ENCODE measurements around the gene CNIH2.
"Not testable (repeated sequence)": the region's sequence is repeated elsewhere in the genome, so short reads cannot be mapped to it uniquely, and the experiment has no call there.

Gene CNIH2

DNA sequence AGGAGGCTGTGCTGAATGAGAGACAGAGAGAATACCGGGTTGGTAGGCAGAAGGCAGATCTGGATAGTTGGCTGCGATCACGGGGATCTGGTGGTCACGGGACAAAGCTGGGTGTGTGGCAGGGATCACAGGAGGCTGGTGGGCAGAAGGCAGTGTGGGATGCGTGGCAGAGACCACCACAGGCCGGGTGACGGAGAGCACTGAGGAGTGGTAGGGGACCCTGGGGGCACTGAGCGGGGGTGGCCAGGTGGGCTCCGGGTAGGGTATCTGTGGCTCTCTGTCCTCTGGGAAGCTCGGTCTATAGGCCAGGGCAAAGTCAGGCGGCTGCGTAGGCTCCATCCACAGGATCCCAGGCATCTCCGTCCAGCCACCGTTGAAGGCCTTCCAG lies 37.5 kb downstream of the CNIH2 start:
- DNase-seq (ENCODE audit: low read depth) = no peak

DNA sequence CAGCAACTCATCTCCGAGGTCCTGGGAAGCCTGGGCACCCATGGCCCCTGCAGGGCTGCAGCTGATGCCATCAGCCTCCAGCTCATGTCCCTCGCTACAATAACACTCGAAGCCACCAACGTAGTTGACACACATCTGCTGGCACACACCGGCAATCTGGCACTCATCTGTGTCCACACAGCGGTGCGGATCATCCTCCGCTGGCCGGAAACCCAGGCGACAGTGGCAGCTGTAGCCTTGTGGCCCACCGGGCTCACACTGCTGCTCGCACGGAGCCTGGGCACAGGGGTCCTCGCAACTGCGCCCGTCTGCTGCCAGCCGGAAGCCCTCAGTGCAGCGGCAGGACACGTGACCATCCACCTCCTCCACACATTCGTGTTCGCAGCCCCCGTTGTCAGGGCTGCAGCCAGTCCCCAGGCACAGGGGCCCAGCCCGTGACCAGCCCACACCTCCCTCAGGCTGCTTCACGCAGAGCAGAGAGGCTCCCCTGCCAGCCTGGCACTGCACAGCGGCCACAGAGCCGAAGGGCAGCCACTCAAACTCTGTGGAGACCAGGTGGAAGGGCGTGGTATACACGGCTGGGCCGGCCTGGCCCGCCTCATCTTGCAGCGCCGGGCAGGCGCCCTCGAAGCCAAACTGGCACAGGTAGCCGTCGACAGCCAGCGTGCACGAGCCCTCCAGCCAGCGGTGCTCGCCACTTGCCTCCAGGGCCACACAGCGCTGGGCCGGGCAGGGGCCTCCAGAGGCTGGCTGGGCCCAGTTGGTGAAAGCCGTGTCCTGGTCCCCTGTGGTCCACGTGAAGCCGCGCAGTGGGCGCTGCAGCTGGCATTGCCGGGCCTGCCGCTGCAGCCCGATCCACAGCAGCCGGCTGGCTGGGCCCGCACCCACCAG lies 38.2 kb downstream of the CNIH2 start:
- no peak for DNase-seq (ENCODE audit: low read depth)

DNA sequence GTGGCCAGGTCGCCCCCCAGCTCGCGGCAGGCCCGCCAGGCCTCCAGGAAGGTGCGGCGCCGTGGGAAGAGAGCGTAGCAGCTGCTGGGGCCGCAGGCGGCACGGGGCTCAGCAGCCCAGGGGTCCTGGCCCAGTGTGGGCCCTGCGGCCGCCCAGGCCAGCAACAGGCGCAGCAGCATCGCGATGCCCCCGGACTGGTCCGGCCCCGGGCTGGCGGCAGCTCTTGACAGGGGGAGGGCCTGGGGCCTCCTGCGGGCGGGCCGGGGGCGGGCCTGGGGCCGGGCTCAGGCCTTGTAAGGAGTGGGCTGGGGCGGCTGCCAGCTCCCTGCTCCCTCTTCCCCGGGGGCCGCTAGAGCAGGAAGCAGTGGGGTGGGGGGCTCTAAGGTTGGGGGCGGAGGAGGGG lies 38.9 kb downstream of the CNIH2 start, which contains the start of gene CD248:
TSS of gene CD248 (minus strand) at position 196 of the 403 bp plus-strand sequence. CDS start at position 179, 17 bp downstream.
- DNase-seq (ENCODE audit: low read depth) = no peak

DNA sequence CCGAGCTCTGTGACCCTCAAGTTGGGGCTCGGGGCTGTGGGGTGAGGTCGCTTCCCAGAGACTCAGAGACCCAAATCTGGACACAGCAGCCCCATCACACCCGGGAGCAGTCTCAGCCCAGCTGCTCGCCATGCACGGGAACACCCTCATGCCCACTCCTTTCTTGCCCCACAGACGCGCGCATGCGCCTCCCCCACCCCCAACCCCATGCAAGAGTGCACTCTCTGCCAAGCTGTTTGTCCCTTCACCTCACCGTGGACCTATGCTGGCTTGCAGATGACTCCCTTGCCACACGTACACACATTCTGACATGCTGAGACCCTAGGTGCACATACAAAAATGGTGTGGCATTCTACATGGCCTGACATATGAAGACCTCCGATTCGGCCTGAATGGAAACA lies 39.3 kb downstream of the CNIH2 start:
- DNase-seq (ENCODE audit: low read depth) = no peak

DNA sequence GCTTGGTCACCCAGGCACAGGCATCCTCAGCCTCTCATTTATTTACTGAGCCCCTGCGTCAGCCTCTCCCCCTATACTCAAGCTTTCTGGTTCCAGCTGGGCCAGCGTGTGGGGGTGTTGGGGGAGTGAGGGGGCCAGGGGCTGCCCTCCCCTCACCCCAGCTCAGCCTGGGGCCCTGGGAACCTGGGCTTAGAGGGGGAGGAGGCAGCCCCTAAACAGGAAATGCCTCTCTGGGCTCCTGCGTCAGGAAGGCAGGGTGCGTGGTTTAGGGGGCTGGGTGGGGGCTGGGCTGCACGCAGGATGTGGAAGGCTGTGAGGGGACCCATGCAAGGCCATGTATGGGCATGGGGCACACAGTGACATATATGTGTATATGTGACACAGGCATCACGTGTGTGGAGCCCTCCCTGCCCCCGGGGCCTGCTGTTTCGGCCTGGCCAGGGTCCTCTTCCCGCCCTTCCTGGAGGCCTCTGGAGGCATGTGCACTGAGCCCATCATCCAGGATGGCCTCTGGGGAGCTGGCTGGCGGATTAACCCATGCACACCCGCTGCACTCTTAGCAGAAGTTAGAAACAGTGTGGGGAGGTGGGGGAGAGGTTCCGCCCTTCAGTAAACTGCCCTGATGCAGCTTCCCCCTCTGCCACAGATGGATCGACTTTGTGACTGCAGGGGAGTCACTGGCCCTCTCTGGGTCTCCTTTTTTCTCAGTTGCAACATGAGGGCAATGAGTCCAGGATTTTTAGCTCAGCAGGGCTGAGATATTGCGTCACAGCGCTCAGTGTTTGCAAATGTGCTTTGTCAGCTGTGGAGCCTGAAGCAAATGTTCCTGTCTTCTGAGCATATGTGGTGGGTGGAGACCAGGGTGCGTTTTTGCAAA lies 40.0 kb downstream of the CNIH2 start:
- no peak for DNase-seq (ENCODE audit: low read depth)

DNA sequence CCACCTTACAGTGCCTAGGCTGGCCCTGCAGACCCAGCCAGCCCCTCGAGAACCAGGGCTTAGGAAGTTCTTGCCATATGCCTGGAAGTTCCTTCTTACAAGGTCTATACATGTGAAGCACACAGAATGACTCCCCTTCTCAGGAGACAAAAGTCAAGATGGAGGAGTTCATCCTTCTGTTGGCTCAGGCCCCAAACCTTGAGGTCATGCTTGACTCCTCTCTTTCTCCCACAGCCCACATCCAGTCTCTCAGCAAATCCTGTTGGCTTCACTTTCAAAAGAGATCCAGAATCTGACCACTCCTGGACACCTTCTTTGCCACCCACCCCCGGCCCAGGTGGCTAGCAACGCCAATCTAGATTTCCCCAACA lies 40.6 kb downstream of the CNIH2 start:
- no peak for DNase-seq (ENCODE audit: low read depth)

DNA sequence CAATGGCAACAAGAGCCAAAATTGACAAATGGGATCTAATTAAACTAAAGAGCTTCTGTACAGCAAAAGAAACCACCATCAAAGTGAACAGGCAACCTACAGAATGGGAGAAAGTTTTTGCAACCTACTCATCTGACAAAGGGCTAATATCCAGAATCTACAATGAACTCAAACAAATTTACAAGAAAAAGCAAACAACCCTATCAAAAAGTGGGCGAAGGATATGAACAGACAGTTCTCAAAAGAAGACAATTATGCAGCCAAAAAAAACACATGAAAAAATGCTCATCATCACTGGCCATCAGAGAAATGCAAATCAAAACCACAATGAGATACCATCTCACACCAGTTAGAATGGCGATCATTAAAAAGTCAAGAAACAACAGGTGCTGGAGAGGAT lies 42.3 kb downstream of the CNIH2 start:
- not testable (repeated sequence) for DNase-seq (ENCODE audit: low read depth)

DNA sequence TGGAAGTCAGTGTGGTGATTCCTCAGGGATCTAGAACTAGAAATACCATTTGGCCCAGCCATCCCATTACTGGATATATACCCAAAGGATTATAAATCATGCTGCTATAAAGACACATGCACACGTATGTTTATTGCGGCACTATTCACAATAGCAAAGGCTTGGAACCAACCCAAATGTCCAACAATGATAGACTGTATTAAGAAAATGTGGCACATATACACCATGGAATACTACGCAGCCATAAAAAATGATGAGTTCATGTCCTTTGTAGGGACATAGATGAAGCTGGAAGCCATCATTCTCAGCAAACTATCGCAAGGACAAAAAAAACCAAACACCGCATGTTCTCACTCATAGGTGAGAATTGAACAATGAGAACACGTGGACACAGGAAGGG lies 42.8 kb downstream of the CNIH2 start:
- not testable (repeated sequence) for DNase-seq (ENCODE audit: low read depth)

DNA sequence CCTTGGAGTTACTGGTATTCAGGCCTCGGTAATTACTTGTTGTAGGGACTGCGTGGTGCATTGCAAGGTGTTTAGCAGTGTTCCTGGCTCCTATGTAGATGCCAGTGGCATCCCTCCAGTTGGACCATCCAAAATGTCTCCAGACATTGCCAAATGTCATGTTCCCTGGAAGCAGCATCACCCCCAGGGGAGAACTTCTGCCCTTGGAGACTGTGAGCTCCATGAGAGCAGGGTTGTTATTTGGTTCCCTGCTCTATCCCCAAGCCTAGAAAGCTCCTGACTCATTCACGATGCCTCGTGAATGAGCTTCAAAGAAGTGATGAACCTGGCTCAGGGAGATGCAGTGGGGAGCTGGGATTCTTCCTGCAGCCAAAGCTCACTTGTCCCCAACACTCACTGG lies 43.6 kb downstream of the CNIH2 start:
- no peak for DNase-seq (ENCODE audit: low read depth)

DNA sequence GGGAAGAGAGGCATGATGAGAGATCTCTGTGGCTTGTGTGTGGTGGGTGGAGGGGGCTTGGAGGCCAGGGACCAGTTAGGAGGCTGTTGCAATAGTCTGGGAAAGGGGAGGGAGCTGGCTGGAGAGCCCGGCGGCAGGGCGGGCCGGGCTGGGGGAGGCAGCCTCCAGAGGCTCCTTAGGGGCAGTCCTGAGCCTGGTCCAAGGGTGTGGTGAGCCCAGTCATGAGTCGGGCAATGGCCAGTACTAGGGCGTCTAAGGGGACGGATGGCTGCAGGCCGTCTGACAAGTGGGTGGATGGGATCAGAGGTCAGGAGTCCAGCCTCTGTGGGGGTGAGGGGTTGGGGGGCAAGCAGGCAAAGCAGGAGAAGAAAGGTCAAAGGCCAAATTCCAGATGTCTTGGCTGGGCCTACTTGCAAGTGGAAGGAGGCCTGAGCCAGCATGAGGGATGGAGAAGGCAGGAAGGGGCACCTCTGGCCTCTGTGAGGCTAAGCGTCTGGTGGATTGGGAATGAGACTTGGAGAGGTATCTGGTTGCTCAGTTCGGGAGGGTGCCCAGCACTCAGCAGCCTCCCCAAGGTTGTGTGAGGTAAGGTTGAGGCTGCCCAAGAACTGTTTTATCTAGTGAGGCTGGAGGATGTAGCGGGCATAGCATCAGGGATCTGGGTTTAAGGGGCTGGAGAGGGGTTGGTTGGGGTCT lies 44.9 kb downstream of the CNIH2 start:
- DNase-seq (ENCODE audit: low read depth) = no peak

DNA sequence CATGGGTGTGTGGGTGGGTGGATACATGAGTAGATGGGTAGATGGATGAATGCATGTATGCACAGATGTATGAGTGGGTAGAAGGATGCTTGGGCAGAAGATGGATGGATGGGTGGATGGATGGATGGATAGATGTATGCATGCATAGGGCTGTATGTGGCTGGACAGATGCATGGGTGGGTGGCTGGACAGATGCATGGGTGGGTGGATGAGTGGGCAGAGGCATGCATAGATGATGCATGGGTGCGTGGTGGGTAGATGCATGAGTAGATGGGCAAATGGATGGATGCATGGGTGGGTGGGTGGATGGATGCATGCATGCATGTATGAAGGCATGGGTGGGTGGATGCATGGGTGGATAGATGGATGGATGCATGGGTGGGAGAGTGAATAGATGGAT lies 45.7 kb downstream of the CNIH2 start:
- DNase-seq (ENCODE audit: low read depth) = no peak

DNA sequence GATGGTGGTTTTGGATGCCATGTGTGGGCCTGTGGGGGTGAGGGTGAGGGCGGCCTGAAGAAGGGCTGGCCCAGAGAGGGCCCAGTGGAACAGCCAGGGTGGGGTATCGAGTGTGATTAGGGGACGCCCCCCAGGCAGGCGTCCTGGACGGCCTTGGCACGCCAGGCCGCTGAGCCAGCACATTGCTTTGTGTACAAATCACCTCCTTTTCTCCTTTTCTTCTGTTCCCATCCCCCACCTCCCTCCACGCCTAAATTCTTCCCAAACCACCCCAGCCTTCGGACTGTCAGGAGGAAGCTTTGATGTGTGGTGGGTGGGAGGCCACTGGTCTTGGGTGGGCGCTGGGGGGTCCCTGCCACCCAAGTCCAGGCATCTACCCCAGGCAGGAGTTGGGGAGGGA lies 46.7 kb downstream of the CNIH2 start:
- no peak for DNase-seq (ENCODE audit: low read depth)

DNA sequence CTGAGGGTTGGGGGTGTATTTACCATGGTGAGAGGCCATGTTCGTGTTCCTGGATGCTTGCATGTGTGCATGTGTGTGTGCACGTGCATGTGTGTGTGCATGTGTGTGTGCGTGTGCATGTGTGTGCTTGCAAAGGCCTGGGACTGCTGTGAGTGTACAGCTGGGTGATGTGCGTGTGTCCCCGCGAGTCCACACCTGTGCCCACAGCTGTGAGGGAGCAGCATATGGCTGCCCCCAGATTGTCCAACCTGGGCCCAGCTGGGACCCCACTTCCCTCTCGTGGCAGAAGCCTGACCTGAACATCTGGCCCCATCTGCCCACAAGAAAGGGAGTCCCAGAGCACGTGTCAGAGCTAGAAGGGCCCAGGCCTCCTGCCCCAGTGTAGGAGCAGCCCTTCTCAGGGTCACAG lies 47.3 kb downstream of the CNIH2 start:
- DNase-seq (ENCODE audit: low read depth) = no peak

DNA sequence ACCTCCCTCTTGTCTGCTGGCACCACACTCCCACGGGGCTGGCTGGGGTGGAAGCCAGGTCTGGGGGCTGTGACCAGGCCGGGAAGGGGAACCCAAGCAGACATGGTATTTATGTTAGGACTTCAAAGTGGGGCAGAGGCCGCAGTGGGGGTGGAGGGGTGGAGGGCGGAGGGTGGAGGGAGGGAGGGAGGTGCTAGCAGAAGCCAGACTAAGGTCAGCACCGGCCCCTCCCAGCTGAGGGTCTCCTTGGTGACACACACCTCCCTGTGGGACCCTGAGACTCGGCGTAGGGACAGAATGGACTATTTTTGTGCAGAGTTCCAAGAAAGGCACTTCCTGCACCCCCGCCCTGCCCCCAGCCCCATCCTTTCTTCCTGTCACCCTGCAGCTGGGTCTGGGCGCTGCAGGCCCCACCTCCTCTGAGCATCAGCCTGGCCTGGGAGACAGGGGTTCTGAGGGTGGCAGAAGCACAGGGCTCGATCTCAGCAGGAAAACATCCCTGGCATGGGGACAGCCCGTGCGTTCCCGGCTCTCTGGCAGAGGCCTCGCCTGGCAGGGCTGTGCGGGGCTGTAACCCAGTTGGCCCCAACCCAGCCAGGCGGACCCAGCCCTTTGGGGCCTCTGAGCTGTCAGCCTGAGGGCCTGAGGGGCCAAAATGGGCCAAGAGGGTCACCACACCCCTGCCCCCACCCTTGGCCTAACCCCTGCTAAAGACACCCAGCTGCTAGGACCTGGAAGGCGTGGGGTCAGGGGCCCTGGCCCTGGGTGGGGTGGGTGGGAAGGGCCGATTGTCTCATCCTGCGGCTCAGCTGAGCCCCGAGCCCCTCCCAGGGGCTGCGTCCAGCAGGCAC lies 48.5 kb downstream of the CNIH2 start:
- no peak for DNase-seq (ENCODE audit: low read depth)

DNA sequence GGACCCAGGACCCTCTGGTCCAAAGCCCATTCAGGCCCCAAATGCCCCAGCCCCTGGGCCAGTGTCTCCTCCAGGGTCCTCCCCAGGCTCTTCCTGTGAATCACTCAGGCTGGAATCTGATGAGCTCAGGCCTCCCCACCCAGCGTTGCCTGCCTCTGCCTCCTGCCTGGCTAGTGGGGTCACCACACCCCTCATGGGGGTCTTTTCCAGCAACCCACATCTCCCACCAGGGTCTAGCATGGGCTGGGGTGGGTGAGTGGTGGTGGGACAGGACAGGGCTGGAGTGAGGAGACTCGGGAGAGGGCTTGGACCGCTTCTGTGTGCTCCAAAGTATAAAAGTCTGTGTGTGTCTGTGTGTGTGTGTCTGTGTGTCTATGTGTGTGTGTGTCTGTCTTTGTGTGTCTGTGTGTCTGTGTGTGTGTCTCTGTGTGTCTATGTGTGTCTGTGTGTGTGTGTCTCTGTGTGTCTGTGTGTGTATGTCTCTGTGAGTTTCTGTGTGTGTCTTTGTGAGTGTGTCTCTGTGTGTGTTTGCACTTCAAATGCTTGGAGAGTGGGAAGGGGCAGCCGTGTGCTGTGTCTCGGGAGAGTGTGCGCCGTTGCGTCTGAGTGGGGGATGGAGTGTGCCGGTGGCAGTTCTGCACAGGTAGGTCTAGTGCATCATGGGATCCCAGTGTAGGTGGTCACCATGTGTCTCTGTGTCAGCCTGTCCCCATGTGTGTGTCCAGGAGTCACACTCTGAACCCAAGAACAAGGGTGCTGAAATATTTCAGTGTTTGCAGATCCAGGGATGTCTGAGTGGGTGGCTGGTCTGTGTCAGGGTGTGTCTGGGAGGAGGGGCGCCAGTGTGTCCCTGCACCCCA lies 49.4 kb downstream of the CNIH2 start:
- DNase-seq (ENCODE audit: low read depth) = no peak

DNA sequence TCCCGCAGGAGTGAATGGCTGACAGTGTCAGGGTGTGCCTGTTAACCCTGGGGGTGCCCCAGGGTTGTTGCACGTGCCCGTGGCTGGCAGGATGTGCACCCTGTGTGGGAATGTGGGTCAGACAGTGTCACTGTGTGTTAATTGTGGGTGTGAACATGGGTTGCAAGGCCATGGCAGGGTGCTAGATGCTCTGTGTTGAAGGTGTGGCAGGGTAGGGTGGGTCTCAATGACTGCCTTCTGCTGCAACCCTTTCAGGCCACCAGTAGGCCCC lies 50.0 kb downstream of the CNIH2 start:
- no peak for DNase-seq (ENCODE audit: low read depth)

DNA sequence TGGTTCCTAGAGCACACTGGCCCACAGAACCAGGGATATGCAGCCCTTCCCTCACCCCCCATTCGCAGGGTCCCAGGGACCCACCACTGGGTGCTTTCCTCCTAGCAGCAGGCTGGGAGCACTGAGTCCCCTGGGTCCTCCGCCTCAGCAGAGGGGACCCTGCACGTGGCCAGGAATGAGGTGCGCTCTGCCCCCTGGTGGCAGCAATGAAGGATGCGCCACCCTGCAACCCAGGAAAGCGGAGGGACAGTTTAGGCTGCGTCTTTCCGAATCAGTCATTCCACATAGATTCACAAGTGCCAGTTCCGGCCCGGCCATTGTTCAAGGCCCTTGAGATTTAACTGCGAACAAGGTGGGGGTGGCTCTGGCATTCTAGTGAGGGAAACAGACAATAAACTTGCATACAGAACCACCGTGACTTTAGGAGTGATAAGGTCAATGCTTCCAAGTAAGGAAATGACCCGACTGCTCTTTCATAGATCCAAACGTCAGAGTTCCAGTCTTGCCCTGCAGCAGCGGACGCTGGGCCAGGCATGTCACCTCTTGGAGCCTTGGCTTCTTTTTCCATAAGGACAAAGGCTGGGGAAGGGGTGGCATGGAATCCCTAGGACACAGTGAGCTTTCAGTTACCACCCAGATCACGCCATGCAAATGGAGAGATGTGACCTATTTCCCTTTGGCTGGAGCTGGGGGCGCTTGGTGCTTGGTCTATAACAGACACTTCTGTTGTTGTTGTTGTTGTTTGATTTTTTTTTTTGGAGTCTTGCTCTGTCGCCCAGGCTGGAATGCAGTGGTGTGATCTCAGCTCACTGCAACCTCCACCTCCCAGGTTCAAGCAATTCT lies 50.5 kb downstream of the CNIH2 start:
- DNase-seq (ENCODE audit: low read depth) = peak; percentile 67

DNA sequence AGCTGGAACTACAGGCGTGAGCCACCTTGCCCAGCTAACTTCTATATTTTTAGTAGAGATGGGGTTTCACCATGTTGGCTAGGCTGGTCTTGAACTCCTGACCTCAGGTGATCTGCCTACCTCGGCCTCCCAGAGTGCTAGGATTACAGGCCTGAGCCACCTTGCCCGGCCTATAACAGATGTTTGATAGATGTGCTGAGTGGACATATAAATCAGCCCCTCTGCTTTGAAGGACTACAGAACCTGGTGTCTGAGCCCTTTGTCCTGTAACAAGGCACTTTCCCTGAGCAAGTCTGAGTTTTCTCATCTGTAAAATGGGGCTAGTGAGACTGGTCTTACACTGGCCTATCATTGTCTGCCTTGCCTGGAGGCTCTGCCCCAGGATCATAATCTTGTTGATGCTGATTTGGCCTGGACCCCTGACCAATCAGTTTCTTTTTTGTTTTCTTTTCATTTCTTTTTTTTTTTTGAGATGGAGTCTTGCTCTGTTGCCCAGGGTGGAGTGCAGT lies 51.2 kb downstream of the CNIH2 start:
- DNase-seq (ENCODE audit: low read depth) = no peak

DNA sequence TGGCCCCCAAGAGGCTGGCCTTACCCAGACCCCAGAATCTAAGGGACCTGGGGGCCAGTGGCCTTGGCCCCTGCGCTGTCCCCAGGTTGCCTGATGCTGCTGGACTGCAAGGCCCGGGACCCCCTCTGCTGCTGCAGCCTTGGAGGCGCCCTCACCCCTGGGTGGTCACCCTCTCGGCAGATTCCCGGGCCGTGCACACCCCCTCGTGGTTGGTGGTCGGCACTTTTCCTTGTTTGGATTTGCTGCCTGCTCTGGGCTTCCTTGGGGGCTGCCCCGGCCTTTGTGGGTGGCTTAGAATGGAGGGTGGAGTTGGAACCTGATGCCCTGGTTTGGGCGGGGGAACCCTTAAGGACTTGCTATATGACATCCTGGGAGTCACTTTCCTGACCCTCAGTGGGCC lies 53.0 kb downstream of the CNIH2 start:
- DNase-seq (ENCODE audit: low read depth) = no peak
